Neural crest cell (in vitro differentiated cells): ENCODE data around the gene NTN1. TPM values are rescaled to one million over a fixed set of nuclear protein-coding genes. Genes with fewer than 3 reads are reported as not detected.

Experiments used
- DNase-seq: peaks from one replicate; pipeline ENCODE4 v3.0.0; 2021; ENCODE audit warnings: low read depth, mixed read lengths, low spot score
- H3K27ac Mint-ChIP-seq: one replicate; pipeline ENCODE4 v1.8.0; 2021; ENCODE audit warnings: mild to moderate bottlenecking, mixed read lengths; ENCODE audit not compliant: unreplicated experiment
- H3K27me3 Mint-ChIP-seq: 2 replicates; pipeline ENCODE4 v1.8.0; 2021; ENCODE audit warnings: low read depth, mild to moderate bottlenecking, mixed read lengths
- H3K36me3 Mint-ChIP-seq: 2 replicates; pipeline ENCODE4 v1.8.0; 2021; ENCODE audit warnings: low read depth, mild to moderate bottlenecking, mixed read lengths
- H3K4me1 Mint-ChIP-seq: 2 replicates; pipeline ENCODE4 v1.8.0; 2021; ENCODE audit warnings: mixed read lengths
- H3K4me3 Mint-ChIP-seq: one replicate; pipeline ENCODE4 v1.8.0; 2021; ENCODE audit warnings: mild to moderate bottlenecking, mixed read lengths
- H3K9me3 Mint-ChIP-seq: 2 replicates; pipeline ENCODE4 v1.8.0; 2021; ENCODE audit warnings: mixed read lengths
- total RNA-seq: library from RNA; stranded (reverse); gene quantifications from 2 replicates; pipeline ENCODE4 v1.2.1, GENCODE V29; 2021
- TF ChIP-seq, protein P1 (sequence below): fragments of 200-600 bp; sonication (generic); conservative IDR thresholded peaks from 2 replicates; pipeline ENCODE4 v1.5.0; 2021; ENCODE audit warnings: antibody characterized with exemption, mild to moderate bottlenecking

NTN1 gene
- total RNA-seq, 1 donor from 2014 or later = 10.1 TPM

DNA sequence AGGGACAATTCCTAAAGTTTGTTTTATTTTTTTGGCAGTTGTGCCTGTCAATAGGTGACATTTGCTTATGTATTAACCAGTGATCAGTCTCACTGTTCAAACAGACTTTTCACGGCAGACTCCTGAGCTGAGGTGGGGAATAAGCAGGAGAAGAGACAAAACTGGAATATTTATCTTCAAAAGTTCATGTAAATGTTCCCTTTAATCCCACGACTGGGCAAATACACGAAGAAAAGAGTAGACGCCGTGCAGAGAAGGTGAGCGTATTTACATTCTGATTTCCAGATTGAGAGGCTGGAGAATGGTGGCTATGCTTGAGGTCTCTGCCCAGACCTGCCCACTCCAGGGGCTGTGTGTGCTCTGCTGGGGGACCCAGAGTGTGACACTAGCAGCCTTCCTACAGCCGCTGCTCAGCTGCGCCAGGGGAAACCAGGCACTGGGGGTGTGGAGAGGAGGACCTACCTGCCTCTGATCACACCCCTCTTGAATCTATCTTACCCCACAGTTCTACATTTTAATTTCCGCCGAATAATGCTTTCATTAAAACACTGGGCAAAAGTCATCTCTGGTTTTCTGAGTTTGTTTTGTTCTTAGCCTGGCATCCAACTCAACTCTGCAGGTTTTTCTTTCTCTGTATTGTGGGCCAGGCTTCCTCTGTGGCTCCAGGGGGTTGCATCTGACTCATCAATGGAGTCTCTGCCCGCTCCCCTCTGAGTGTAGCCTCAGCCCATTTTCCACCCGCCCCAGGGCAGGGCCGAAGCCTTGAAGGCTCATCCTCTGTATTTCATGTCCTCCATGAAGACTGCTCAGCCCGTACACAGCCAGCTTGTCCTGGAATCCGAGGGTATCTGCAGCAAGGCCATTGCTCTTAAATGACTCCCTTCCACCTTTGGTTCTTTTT is 237.1 kb downstream of the NTN1 start:
- H3K4me3 Mint-ChIP-seq = no peak overlapping the region
- DNase-seq = no peak
- TF ChIP-seq, protein P1, sequence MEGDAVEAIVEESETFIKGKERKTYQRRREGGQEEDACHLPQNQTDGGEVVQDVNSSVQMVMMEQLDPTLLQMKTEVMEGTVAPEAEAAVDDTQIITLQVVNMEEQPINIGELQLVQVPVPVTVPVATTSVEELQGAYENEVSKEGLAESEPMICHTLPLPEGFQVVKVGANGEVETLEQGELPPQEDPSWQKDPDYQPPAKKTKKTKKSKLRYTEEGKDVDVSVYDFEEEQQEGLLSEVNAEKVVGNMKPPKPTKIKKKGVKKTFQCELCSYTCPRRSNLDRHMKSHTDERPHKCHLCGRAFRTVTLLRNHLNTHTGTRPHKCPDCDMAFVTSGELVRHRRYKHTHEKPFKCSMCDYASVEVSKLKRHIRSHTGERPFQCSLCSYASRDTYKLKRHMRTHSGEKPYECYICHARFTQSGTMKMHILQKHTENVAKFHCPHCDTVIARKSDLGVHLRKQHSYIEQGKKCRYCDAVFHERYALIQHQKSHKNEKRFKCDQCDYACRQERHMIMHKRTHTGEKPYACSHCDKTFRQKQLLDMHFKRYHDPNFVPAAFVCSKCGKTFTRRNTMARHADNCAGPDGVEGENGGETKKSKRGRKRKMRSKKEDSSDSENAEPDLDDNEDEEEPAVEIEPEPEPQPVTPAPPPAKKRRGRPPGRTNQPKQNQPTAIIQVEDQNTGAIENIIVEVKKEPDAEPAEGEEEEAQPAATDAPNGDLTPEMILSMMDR = no peak
- peak overlapping the region; percentile 73 for H3K27ac Mint-ChIP-seq
- H3K36me3 Mint-ChIP-seq = peaks cover 3% of the 10 kb centered on the region
- no peaks in the 10 kb centered on the region for H3K9me3 Mint-ChIP-seq
- H3K4me1 Mint-ChIP-seq = peaks cover 31% of the 10 kb centered on the region
- peaks cover 6% of the 10 kb centered on the region for H3K27me3 Mint-ChIP-seq

DNA sequence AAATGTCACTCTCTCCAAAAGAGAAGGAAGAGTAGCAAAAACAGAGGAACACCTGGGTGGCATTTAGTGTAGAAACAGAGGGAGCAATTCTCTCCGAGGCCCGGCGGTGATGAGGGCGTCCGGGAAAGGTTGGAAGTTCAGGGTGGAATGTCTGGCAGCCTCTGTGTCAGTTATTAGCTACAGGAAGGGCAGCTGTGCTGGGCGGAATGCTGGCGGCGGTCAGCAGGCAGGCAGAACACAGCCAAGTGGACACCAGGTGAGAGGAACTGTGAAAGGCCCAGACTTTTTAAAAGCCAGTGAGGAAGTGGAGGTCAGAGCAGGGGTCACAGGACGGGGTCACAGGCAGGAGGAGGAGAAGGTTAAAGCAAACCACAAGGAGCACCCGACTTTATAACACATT is 238.1 kb downstream of the NTN1 start:
- no peaks in the 10 kb centered on the region for H3K9me3 Mint-ChIP-seq
- DNase-seq = no peak
- H3K27me3 Mint-ChIP-seq = peaks cover 6% of the 10 kb centered on the region
- H3K36me3 Mint-ChIP-seq = no peaks in the 10 kb centered on the region
- no peak overlapping the region for H3K4me3 Mint-ChIP-seq
- TF ChIP-seq, protein P1 = no peak
- peaks cover 28% of the 10 kb centered on the region for H3K4me1 Mint-ChIP-seq
- H3K27ac Mint-ChIP-seq = peak overlapping the region; percentile 1

DNA sequence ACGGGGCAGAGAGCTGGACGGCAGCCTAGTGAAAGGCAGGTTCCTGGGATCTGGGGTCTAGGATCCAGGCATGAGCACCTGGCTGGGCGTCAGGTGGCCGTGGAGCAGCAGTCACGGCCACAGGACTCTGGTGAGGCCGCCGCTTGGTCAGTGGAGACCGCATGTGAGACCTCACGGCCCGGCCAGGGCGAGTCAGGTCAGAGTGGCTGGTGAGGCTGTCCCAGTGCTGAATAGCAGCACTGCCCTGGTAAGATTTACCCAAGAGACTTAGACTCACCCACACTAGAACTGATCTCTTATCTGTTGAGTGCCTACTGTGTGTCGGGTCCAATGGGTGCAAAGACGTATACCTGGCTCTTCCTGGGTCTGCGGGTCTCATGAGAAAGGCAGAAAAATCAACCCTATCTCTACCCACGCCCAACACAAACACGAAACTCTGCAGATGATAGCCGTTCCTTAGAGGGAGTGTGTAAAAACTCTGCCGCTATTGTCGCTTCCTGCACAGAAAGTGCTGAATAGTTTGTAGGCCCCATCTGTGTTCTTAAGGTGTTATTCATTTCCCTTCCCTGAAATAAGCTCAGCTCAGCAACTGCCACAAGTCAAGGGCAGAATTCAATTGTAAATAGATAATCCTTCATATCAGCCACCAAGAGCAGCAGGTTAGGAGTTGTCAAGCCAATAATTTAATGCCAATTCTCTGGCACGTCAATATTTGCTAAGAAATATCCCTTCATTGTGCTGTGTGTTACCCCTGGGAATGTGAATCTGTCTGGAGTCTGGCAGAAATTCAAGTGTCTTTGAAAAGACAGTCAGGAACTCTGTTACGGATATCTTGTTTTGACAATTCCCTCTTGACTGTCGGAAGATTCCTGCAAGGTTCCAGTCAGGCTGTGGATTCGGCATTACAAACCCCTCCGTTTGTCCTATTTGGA is 240.0 kb downstream of the NTN1 start:
- Mint-ChIP-seq H3K4me3 (no peak overlapping the region), H3K4me1 (peaks cover 28% of the 10 kb centered on the region), H3K9me3 (no peaks in the 10 kb centered on the region), H3K36me3 (no peaks in the 10 kb centered on the region), H3K27ac (no peak overlapping the region), H3K27me3 (peaks cover 6% of the 10 kb centered on the region)
- TF ChIP-seq, protein P1 = no peak
- no peak for DNase-seq

DNA sequence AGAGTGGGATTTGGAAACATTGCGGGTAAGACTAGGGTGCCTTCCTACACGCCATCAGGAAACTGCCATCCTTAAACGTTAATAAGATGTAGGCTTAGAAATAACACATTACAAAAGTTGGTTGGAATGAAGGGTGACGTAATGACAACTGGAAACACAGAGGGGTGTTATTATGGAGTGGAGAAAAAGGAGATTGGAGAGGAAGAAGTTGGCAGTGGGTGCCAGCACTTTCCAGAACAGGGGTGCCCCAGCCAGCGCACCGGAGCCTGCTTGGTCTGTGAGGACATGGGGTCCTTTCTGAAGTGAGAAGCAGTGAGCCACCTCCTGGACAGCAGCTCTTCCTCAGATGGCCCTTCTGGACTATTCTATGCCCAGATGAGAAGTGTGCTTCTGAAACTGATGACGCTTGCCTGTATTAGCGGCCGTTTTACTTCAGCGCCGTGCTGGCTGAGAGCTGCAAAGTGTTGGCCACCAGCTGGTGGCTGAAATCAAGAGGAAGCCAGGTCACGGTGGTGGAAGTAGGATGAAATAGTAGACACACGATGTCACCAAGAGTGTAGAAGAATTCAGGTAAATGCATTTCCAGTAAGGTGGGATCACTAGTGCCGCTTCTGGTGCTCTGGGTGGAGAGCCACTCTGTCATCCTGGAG is 244.8 kb downstream of the NTN1 start:
- H3K4me3 Mint-ChIP-seq = no peak overlapping the region

More for the DNA sequence above, 244.8 kb downstream of the NTN1 start:
- Mint-ChIP-seq H3K27ac (no peak overlapping the region), H3K36me3 (no peaks in the 10 kb centered on the region), H3K9me3 (no peaks in the 10 kb centered on the region), H3K27me3 (no peaks in the 10 kb centered on the region), H3K4me1 (peaks cover 21% of the 10 kb centered on the region)
- TF ChIP-seq, protein P1 = no peak
- no peak for DNase-seq
